ENCODE results near the gene ZNF524.

Gene ZNF524

DNA sequence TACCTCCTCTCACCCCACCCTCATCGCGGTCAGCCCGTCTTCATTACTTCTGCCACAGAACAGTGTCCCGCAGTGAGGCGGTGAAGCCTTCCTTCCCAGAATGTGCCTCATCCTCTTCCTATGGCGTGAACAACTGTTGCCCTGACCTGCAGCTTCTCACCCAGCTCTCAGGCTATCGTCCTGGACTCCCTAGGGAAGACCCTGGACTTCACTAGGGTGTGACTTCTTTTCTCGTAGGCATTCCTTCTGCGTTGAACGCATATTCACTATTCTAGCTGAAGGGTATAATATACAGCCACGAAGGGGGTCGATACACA lies 6.3 kb downstream of the ZNF524 start:
- no peak for DNase-seq (ENCODE audit: low read depth)
- peak overlapping the region; percentile 89 for H3K4me3 ChIP-seq (ENCODE audit: control insufficient read depth, low read depth, low read length)
- TF ChIP-seq, protein P1, sequence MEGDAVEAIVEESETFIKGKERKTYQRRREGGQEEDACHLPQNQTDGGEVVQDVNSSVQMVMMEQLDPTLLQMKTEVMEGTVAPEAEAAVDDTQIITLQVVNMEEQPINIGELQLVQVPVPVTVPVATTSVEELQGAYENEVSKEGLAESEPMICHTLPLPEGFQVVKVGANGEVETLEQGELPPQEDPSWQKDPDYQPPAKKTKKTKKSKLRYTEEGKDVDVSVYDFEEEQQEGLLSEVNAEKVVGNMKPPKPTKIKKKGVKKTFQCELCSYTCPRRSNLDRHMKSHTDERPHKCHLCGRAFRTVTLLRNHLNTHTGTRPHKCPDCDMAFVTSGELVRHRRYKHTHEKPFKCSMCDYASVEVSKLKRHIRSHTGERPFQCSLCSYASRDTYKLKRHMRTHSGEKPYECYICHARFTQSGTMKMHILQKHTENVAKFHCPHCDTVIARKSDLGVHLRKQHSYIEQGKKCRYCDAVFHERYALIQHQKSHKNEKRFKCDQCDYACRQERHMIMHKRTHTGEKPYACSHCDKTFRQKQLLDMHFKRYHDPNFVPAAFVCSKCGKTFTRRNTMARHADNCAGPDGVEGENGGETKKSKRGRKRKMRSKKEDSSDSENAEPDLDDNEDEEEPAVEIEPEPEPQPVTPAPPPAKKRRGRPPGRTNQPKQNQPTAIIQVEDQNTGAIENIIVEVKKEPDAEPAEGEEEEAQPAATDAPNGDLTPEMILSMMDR (conservative IDR thresholded peaks at IDR 0.05; ENCODE audit: control insufficient read depth, insufficient read depth, low read depth, low read length): no peak

DNA sequence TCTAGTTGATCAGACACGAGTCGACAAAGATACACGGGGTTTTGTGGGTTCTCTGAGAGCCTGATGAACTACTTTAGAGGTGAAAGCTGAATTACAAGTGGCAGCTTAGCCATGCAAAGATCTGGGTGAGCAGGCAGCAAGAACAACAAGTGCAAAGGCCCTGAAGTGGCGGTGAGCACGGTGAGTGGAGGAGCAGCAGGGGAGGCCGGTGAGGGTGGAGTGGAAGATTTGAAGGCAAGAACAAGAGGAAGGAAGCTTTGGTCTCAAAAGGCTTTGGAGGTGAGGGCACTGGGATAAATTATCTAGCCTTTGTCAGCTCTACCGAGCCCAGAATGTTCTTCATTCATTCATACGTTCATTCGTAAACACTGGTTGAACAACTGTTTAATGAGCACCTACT lies 6.7 kb downstream of the ZNF524 start:
- peak overlapping the region; percentile 89 for H3K4me3 ChIP-seq (ENCODE audit: control insufficient read depth, low read depth, low read length)
- TF ChIP-seq, protein P1 (conservative IDR thresholded peaks at IDR 0.05; ENCODE audit: control insufficient read depth, insufficient read depth, low read depth, low read length): no peak
- DNase-seq (ENCODE audit: low read depth): no peak

DNA sequence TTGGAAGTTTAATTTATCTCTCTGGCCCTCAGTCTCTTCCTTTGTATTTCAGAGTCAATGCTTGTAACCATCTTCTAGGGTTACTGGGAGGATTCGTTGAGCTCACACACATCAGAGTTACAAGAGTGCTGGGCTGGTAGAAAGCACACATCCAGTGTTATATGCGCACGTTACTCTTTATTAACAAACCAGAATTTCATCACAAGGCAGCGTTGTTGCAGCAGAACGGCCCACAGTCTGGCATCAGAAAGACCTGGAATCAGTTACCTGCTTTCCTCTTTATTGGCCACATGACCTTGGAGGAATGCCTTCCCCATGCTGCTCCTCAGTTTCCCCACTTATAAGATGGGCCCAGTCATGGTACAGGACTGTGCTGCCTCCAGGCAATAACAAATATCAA lies 9.2 kb downstream of the ZNF524 start:
- TF ChIP-seq, protein P1 (conservative IDR thresholded peaks at IDR 0.05; ENCODE audit: control insufficient read depth, insufficient read depth, low read depth, low read length): no peak
- no peak overlapping the region for H3K4me3 ChIP-seq (ENCODE audit: control insufficient read depth, low read depth, low read length)
- DNase-seq (ENCODE audit: low read depth): no peak

DNA sequence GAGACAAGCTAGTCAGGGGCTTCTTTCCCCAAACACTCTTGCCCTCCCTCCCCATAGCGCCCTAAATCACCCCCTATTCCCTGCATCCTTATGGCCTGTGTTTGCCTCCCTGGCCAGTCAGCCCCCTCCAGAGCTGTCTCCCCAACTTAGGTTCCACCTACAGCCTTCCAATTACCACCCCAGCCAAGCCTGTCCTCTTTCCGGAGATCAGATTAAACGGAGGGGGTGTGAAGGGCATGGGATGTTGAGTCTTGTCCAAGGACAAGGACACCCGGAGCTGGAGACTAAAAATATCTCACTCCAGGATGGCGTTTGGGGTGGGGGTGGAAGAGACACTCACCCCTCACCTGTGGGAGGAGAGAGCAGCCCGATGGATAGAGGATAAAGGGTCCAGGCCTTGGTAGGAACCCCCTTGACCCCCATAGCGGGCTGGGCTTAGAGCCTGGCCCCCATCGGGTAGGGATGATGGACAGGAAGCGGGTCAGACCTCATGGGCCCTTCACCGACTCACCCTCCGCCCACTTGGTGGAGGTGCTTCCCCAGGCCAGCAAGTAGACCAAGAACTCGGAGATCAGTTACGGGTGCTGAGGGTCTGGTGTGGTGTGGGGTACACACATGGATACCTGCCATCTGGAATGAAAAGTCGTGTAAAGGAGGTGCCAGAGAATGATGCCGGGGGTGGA lies 11.4 kb downstream of the ZNF524 start:
- TF ChIP-seq, protein P1 (conservative IDR thresholded peaks at IDR 0.05; ENCODE audit: control insufficient read depth, insufficient read depth, low read depth, low read length): no peak
- H3K4me3 ChIP-seq (ENCODE audit: control insufficient read depth, low read depth, low read length): no peak overlapping the region
- DNase-seq (ENCODE audit: low read depth): no peak

DNA sequence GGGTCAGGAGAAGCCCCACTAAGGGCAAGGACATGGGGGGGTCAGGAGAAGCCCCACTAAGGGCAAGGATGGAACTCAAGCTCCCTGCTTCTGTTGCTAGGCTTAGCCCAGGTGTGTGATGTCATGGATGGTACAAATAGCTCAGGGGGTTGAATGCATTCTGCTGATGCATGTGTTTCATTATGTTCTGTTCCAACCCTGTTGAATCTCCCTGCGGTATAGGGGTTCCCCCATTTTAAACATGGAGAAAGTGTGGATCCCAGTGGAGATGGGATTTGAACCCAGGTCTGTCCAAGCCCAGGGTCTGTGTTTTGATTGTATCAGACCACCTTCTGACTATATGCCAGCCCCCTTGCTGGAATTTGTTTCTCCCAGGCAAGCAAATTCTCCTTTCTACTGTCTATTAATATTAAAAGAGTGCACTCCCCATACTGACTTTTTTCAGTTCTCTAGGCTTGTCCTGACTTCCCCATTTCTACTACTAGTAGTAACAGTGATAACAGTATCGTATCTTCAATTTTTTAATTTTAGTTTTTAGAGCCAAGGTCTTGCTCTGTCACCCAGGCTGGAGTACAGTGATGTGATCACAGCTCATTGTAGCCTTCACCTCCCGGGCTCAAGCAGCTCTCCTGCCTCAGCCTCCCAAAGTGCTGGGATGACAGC lies 12.0 kb downstream of the ZNF524 start:
- TF ChIP-seq, protein P1 (conservative IDR thresholded peaks at IDR 0.05; ENCODE audit: control insufficient read depth, insufficient read depth, low read depth, low read length): no peak
- no peak overlapping the region for H3K4me3 ChIP-seq (ENCODE audit: control insufficient read depth, low read depth, low read length)
- DNase-seq (ENCODE audit: low read depth): no peak

DNA sequence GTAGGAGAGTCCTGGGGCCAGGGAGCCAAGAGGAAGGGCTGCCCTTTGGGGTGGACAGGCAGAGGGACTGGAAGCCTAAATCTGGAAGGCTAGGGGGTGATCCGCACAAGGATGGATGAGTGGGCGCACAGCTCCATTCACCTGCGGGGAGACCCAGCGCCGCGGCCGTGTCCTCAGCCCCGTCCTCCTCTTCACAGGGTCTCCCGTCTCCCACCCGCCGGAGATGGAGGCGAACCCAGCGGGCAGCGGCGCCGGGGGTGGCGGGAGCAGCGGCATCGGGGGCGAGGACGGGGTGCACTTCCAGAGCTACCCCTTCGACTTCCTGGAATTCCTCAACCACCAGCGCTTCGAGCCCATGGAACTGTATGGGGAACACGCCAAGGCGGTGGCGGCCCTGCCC lies 13.3 kb downstream of the ZNF524 start:
- no peak for DNase-seq (ENCODE audit: low read depth)
- TF ChIP-seq, protein P1 (conservative IDR thresholded peaks at IDR 0.05; ENCODE audit: control insufficient read depth, insufficient read depth, low read depth, low read length): no peak
- H3K4me3 ChIP-seq (ENCODE audit: control insufficient read depth, low read depth, low read length): no peak overlapping the region
